Endothelial cell of umbilical vein (primary cell): ENCODE results near the gene ADCY5. TPM values are rescaled to one million over a fixed set of nuclear protein-coding genes. Genes with fewer than 3 reads are reported as not detected.
A peak's percentile ranks its signal among the peaks of the same experiment; 100 is the strongest.

Experiments used
- BruUV-seq: library from RNA; stranded (reverse); fragments of 400-500 nt; replicated peaks from 2 replicates; lab custom pipeline; 2021; lab: Mats Ljungman, UMichigan
- CTCF ChIA-PET: fragments of 300-600, 350-600 bp; sonication (Branson Sonifier 250); formaldehyde crosslinking; loops from one replicate; lab custom pipeline; 2021; ENCODE audit warnings: antibody characterized with exemption, inconsistent platforms; lab: Charles Lee
- POLR2A ChIA-PET: fragments of 300-600, 350-600 bp; sonication (Branson Sonifier 250); formaldehyde crosslinking; loops from one replicate; lab custom pipeline; 2021; ENCODE audit warnings: antibody characterized with exemption, inconsistent platforms; lab: Charles Lee
- DNase-seq: peaks from one replicate; pipeline ENCODE4 v3.0.0-alpha.2; 2011; ENCODE audit warnings: low read depth, low spot score
- FAIRE-seq: peaks from 2 replicates; lab custom pipeline; 2011; peaks lifted over from hg19 to GRCh38; lab: Jason Lieb, UNC
- H2AFZ ChIP-seq: 2 replicates; pipeline ENCODE4 v1.6.0; 2012; ENCODE audit warnings: low read depth, low read length, control low read depth, inconsistent platforms
- H3K27ac ChIP-seq: 2 replicates; pipeline ENCODE4 v1.5.1; 2011; ENCODE audit warnings: low read depth, mild to moderate bottlenecking, control low read depth, low read length, moderate library complexity; ENCODE audit not compliant: insufficient read depth
- H3K27me3 ChIP-seq, 2 experiments: 2 replicates each; pipeline versions ENCODE4 v1.6.0 to v1.6.1; 2011; ENCODE audit warnings: low read length in 2 of 2, mixed read lengths in 1 of 2; ENCODE audit not compliant: control insufficient read depth in 2 of 2, insufficient read depth in 2 of 2
- H3K36me3 ChIP-seq, 2 experiments: 2 replicates in 1 of 2; 3 replicates in 1 of 2; pipeline ENCODE4 v1.5.1; 2011; ENCODE audit warnings: low read length in 2 of 2, mild to moderate bottlenecking in 1 of 2, moderate library complexity in 1 of 2; ENCODE audit not compliant: control insufficient read depth in 2 of 2, insufficient read depth in 2 of 2; ENCODE audit errors: extremely low read depth in 1 of 2
- H3K4me1 ChIP-seq: 3 replicates; pipeline ENCODE4 v1.5.1; 2011; ENCODE audit warnings: mild to moderate bottlenecking, low read length; ENCODE audit not compliant: control insufficient read depth, insufficient read depth; ENCODE audit errors: extremely low read depth
- H3K4me2 ChIP-seq: 2 replicates; pipeline ENCODE4 v1.6.1; 2011; ENCODE audit warnings: low read length, control low read depth, mixed read lengths; ENCODE audit not compliant: insufficient read depth
- H3K4me3 ChIP-seq, 3 experiments: fragments of 200-600 bp in 1 of 3; sonication (generic), shearing (Covaris generic) in 1 of 3; replicated peaks in 1 of 3; 2 replicates each; pipeline ENCODE4 v1.5.1; 2011 to 2016; ENCODE audit warnings: control low read depth in 3 of 3, low read length in 3 of 3, mild to moderate bottlenecking in 2 of 3, inconsistent platforms in 1 of 3, low read depth in 1 of 3, moderate library complexity in 1 of 3; ENCODE audit not compliant: insufficient read depth in 1 of 3
- H3K79me2 ChIP-seq: 2 replicates; pipeline ENCODE4 v1.6.0; 2012; ENCODE audit warnings: low read length, inconsistent platforms; ENCODE audit not compliant: control insufficient read depth, insufficient read depth
- H3K9ac ChIP-seq: replicated peaks from 2 replicates; pipeline ENCODE3; 2011; ENCODE audit warnings: low read length, control low read depth; ENCODE audit not compliant: insufficient read depth; ENCODE audit errors: extremely low read depth
- H3K9me1 ChIP-seq: replicated peaks from 3 replicates; pipeline ENCODE4 v1.6.0; 2011; ENCODE audit warnings: mild to moderate bottlenecking, low read length; ENCODE audit not compliant: control insufficient read depth, insufficient read depth; ENCODE audit errors: extremely low read depth
- H3K9me3 ChIP-seq: replicated peaks from 2 replicates; pipeline ENCODE4 v1.5.1; 2012; ENCODE audit warnings: low read length, inconsistent platforms; ENCODE audit not compliant: control insufficient read depth, insufficient read depth
- H4K20me1 ChIP-seq: replicated peaks from 2 replicates; pipeline ENCODE3; 2011; ENCODE audit warnings: mild to moderate bottlenecking, low read length; ENCODE audit not compliant: control insufficient read depth, insufficient read depth; ENCODE audit errors: extremely low read depth
- FOS ChIP-seq: IDR thresholded peaks from 2 replicates; pipeline ENCODE4 v1.6.1; 2011; ENCODE audit warnings: mild to moderate bottlenecking, low read length, moderate library complexity, borderline replicate concordance; ENCODE audit not compliant: insufficient read depth
- JUN ChIP-seq: IDR thresholded peaks from 2 replicates; pipeline ENCODE4 v1.6.1; 2011; ENCODE audit warnings: borderline replicate concordance, low read depth; ENCODE audit not compliant: insufficient read length, insufficient read depth
- dilution Hi-C: fragments of 300-500 bp; cut with MboI; formaldehyde crosslinking; loops from one replicate; pipeline ENCODE4 v1.15.0; 2019; ENCODE audit warnings: low sequenced_read_pairs; ENCODE audit not compliant: extremely low pct_ligation_motif_present
- intact Hi-C: fragments of 100-400 bp; cut with micrococcal nuclease; formaldehyde crosslinking; loops from one replicate; pipeline ENCODE4 v1.10.0; 2022
- polyA plus RNA-seq, 4 experiments: library from polyadenylated mRNA; depleted of rRNA in 3 of 4; stranded (reverse) in 3 of 4; unstranded in 1 of 4; fragments of >200 nt; gene quantifications; 2 replicates each; pipeline versions ENCODE4 v1.2.1 to v1.2.3, GENCODE V29; 2011 to 2012; ENCODE audit warnings: missing spikeins in 1 of 4
- total RNA-seq: library from RNA; stranded (reverse); gene quantifications from 2 replicates; pipeline ENCODE4 v1.2.3, GENCODE V29; 2021
- TF ChIP-seq, protein P1 (sequence below), 2 donors: IDR thresholded peaks; 1 replicate in 1 of 2; 2 replicates in 1 of 2; pipeline ENCODE4 v1.5.1; 2011; ENCODE audit warnings: low read length in 2 of 2, mild to moderate bottlenecking in 2 of 2, moderate library complexity in 2 of 2, control low read depth in 1 of 2, inconsistent platforms in 1 of 2, low read depth in 1 of 2; ENCODE audit not compliant: insufficient read depth in 1 of 2; ENCODE audit errors: extremely low read depth in 1 of 2

The ADCY5 gene
- total and polyA plus RNA-seq, 2 donors (not counting 3 experiments of a cell fraction or from before 2014, with no cell fraction given) = 0.01 TPM; not detected in 1

DNA sequence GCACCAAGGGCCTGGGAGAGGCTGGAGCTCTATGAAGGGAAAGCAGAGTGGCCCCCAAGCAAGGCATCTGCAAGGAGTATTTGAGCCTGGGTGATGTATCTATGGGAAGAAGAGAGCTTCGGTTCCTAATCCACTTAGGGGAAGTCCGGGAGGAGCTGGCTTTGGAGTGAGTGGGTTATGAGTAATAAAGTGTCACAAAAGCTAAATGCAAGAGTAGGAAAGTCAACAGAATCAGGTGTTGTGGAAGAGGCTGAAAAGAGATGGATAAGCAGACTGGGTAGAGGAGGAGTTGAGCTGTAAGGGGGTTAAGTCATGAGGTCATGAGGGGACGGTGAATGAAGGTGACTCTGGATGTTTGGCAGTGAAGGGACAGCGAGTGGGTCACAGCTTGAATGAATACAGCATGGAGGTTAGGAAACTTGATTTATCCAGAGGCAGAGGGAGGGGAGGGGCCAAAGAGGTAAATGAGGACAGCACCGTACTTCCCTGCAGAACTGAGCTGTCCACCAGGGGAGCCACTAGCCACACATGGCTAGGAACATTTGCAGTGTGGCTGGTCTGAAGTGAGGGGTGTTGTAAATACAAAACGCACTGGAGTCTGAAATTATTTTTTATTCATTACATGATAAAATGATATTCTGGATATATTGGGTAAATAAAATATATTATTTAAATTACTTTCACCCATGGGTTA is 83.3 kb downstream of the ADCY5 start:
- DNase-seq (no peak), FAIRE-seq (no peak)
- intact Hi-C loops (no loop called here), dilution Hi-C loops (no loop called here)
- CTCF ChIA-PET = interaction anchor here (1.1 to 1.8 kb wide), 7 partner anchors 9 to 193 kb away, joined by 3 to 8 read pairs (median 3); no protein-coding TSS in a partner anchor
- no TSS peak for BruUV-seq
- H3K9ac ChIP-seq = no peak overlapping the region
- no peaks in the 10 kb centered on the region for H3K4me1 ChIP-seq
- H3K36me3 ChIP-seq = no peaks in the 10 kb centered on the region
- peaks cover 0 to 5% of the 10 kb centered on the region in 2 experiments for H3K27me3 ChIP-seq
- POLR2A ChIA-PET = no interaction called here
- H3K4me2 ChIP-seq = no peak overlapping the region
- H4K20me1 ChIP-seq = no peaks in the 10 kb centered on the region
- H3K4me3 ChIP-seq = no peak overlapping the region
- no peaks in the 10 kb centered on the region for H3K9me1 ChIP-seq
- H2AFZ ChIP-seq = no peak overlapping the region
- TF ChIP-seq JUN = no peak
- TF ChIP-seq, protein P1, sequence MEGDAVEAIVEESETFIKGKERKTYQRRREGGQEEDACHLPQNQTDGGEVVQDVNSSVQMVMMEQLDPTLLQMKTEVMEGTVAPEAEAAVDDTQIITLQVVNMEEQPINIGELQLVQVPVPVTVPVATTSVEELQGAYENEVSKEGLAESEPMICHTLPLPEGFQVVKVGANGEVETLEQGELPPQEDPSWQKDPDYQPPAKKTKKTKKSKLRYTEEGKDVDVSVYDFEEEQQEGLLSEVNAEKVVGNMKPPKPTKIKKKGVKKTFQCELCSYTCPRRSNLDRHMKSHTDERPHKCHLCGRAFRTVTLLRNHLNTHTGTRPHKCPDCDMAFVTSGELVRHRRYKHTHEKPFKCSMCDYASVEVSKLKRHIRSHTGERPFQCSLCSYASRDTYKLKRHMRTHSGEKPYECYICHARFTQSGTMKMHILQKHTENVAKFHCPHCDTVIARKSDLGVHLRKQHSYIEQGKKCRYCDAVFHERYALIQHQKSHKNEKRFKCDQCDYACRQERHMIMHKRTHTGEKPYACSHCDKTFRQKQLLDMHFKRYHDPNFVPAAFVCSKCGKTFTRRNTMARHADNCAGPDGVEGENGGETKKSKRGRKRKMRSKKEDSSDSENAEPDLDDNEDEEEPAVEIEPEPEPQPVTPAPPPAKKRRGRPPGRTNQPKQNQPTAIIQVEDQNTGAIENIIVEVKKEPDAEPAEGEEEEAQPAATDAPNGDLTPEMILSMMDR (IDR thresholded peaks at IDR 0.05; ENCODE audit: extremely low read depth in 1 of 2, insufficient read depth in 1 of 2, low read depth in 1 of 2, low read length in 2 of 2) = peak; percentile 45 to 54
- H3K27ac ChIP-seq = no peak overlapping the region
- H3K9me3 ChIP-seq = no peaks in the 10 kb centered on the region
- H3K79me2 ChIP-seq = no peaks in the 10 kb centered on the region

DNA sequence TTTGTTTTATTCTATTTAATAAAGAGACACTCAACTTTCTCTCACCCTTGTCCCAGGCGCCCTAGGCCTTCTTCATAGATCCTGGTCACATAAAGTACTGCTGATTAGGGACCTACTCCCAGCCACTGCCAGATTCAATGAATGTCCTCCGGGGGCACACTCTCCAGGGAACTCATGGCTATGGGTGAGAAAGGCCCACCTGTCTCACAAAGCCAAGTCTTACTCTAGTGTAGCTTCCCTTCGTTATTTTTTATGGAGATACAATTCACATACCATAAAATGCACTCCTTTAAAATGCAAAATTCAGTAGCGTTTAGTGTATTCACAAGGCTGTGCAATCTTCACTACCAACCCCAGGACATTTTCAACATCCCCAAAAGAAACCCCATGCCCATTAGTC is 87.8 kb downstream of the ADCY5 start:
- TF ChIP-seq, protein P1 (IDR thresholded peaks at IDR 0.05; ENCODE audit: extremely low read depth in 1 of 2, insufficient read depth in 1 of 2, low read depth in 1 of 2, low read length in 2 of 2) = peak in 1 of 2 donors; percentile 2
- TF ChIP-seq FOS = no peak
- no peak overlapping the region for H3K27ac ChIP-seq
- H3K9me1 ChIP-seq = no peaks in the 10 kb centered on the region
- ChIA-PET CTCF (interaction anchor here (0.7 to 1.6 kb wide), 3 partner anchors 9 to 198 kb away, joined by 3 to 4 read pairs (median 4); no protein-coding TSS in a partner anchor), POLR2A (no interaction called here)
- intact Hi-C loops (no loop called here), dilution Hi-C loops (no loop called here)
- H3K27me3 ChIP-seq = peaks cover 5 to 7% of the 10 kb centered on the region in 2 experiments
- DNase-seq (no peak), FAIRE-seq (no peak)
- H3K9ac ChIP-seq = no peak overlapping the region
- H3K4me2 ChIP-seq = no peak overlapping the region
- H3K4me3 ChIP-seq = no peak overlapping the region
- no peak overlapping the region for H2AFZ ChIP-seq
- H4K20me1 ChIP-seq = no peaks in the 10 kb centered on the region
- no peaks in the 10 kb centered on the region for H3K36me3 ChIP-seq
- H3K79me2 ChIP-seq = no peaks in the 10 kb centered on the region
- H3K4me1 ChIP-seq = no peaks in the 10 kb centered on the region
- no TSS peak for BruUV-seq
- no peaks in the 10 kb centered on the region for H3K9me3 ChIP-seq
